Measurements from ENCODE around the gene NOL6.
"Not testable (repeated sequence)": the region's sequence is repeated elsewhere in the genome, so short reads cannot be mapped to it uniquely, and the experiment has no call there.

Gene NOL6

GRCh38 chr9:33506626-33507370 lies 33.1 kb upstream of the NOL6 start:
- TF ChIP-seq CTCF (IDR thresholded peaks at IDR 0.05) (no peak), ZFX (IDR thresholded peaks at IDR 0.05; ENCODE audit: borderline replicate concordance) (no peak)
- H3K27ac ChIP-seq, result no peak overlapping the region

- TF ChIP-seq ZFX (IDR thresholded peaks at IDR 0.05; ENCODE audit: borderline replicate concordance) (no peak), CTCF (IDR thresholded peaks at IDR 0.05) (peak; percentile 38)
These were observed 24.7 kb upstream of the NOL6 start for GRCh38 chr9:33498387-33498786.

GRCh38 chr9:33493819-33494218 lies 20.1 kb upstream of the NOL6 start:
- not testable (repeated sequence) for H3K27ac ChIP-seq

More at GRCh38 chr9:33498387-33498786, 24.7 kb upstream of the NOL6 start:
- no peak overlapping the region for H3K27ac ChIP-seq

- TF ChIP-seq CTCF (IDR thresholded peaks at IDR 0.05), result no peak
- no peak for TF ChIP-seq ZFX (IDR thresholded peaks at IDR 0.05; ENCODE audit: borderline replicate concordance)
- no peak overlapping the region for H3K27ac ChIP-seq
These were observed 15.3 kb upstream of the NOL6 start for GRCh38 chr9:33489066-33489465.

- H3K27ac ChIP-seq, result not testable (repeated sequence)
These were observed 11.6 kb upstream of the NOL6 start for GRCh38 chr9:33485312-33485711.

- H3K27ac ChIP-seq, result no peak overlapping the region
- TF ChIP-seq CTCF (IDR thresholded peaks at IDR 0.05) (no peak), ZFX (IDR thresholded peaks at IDR 0.05; ENCODE audit: borderline replicate concordance) (no peak)
These were observed 7.3 kb upstream of the NOL6 start for GRCh38 chr9:33480976-33481375.

GRCh38 chr9:33480106-33480505 lies 6.4 kb upstream of the NOL6 start:
- H3K27ac ChIP-seq, result no peak overlapping the region
- TF ChIP-seq CTCF (IDR thresholded peaks at IDR 0.05) (no peak), ZFX (IDR thresholded peaks at IDR 0.05; ENCODE audit: borderline replicate concordance) (no peak)

GRCh38 chr9:33476503-33476902 lies 2.8 kb upstream of the NOL6 start:
- no peak overlapping the region for H3K27ac ChIP-seq
- no peak for TF ChIP-seq ZFX (IDR thresholded peaks at IDR 0.05; ENCODE audit: borderline replicate concordance)
- no peak for TF ChIP-seq CTCF (IDR thresholded peaks at IDR 0.05)

Measured in 22Rv1 (cell line).